A549 treated with DMSO at 1 μM for 4 hours (cell line): ENCODE results near the gene SNX9. TPM values are rescaled to one million over a fixed set of nuclear protein-coding genes. Genes with fewer than 3 reads are reported as not detected.

ENCODE experiments used
- total RNA-seq: library from RNA; stranded (reverse); fragments of 200-300 nt; extraction: Qiagen RNA extraction; gene quantifications from 5 replicates; pipeline ENCODE4 v1.2.3, GENCODE V29; 2022; ENCODE audit warnings: low read depth

Gene SNX9
- total RNA-seq = 27.3 to 35.4 TPM (median 31.2 TPM) in 5 replicates

GRCh38 chr6:157823001-157823527 lies at the start of gene SNX9:
Gene SNX9, plus strand, starts transcription at chr6:157823246. Its CDS starts 189 bp downstream, at chr6:157823435.

DNA sequence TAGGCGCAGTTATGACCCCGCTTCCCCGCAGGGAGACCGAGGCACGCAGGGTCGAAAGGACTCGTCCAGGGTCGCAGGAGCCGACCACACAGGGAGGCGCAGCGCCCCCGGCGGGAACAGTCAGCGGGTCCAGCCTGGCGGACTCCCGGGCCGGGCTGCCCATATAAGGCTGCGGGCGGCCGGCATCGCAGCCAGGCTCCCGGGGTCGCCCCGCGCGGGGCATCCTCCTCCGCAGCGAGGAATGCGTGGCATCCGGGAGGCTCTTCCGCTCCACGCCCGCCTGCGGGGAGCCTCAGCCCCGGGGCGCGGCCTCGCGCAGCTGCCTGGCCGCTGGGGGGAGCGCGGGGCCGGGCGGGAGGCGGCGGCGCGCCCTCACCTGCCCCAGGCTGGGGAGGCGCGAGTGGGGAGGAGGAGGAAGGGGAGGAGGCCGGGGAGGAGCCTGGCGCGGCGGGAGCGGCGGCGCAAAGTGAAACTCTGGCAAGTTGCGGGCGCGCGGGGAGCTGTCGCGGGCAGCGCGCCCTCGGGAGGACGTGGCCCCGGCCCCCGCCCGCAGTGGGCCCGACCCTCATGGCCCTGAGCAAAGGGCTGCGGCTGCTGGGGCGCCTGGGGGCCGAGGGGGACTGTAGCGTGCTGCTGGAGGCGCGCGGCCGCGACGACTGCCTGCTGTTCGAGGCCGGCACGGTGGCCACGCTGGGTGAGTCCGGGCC lies 158.5 kb downstream of the SNX9 start, which contains the start of gene SYNJ2:
SYNJ2 (plus strand) TSS at position 469 of the 707 bp plus-strand sequence; CDS start at position 568, 99 bp downstream.

Other genes with a start within 250 kb of the SNX9 start
- gene SYNJ2, start 158.6 kb downstream of the SNX9 start, total RNA-seq = 61.8 to 71.2 TPM (median 68.5 TPM) in 5 replicates